Inflammatory macrophage treated with lipopolysaccharide for 1 hour (primary cell): ENCODE measurements around the gene SATB1.

Source experiments
- DNase-seq, 2 donors: peaks; one replicate each; pipeline ENCODE4 v3.0.0-alpha.2; 2020 to 2022

Gene SATB1

DNA sequence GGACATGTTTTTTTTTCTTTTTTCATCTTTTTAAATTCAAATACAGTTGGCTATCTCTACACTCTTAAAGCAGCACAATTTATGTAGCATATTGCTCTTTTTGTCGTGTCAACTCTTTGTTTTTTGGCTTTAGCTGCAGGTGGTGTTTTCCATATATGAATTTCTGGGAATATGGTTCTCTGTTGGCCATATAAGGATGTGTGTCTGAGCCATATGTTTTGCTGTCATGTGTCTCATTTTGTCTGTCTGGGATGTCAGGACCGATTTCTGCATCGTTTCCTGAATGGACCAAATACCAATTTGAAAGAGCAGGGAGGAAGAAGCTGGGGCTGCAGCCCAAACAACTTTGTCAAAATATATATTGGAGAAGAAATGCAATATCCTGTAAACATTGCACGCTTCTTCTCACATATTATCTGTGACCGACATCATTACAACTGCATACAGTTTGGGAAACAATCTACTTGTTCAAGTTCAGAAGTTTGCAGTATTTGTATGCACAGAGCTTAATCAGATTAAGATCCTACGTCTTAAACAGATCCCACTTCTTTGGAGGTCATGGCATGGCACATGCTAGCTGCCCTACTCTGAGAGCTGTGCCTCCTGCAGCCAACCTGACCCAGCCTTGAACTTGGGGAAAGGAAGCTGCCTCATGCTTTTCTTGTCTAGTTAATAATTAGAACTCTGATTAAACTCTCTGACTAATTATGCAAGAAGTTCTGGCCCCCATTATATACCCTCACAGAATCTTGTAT, 4.0 kb upstream of the SATB1 start:
- no peak for DNase-seq

DNA sequence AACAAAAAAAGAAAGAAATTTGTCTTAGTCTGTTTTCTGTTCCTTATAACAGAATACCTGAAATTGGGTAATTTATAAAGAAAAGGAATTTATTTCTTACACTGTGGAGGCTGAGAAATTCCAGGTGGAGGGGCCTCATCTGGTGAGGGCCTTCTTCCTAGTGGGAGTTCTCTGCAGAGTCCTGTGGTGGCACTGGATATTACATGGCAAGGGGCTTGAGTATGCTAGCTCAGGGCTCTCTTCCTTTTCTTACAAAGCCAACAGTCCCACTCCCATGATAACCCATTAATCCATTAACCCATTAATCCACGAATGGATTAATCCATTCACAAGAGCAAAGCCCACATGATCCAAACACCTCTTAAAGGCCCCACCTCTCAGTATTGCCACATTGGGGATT, 2.9 kb upstream of the SATB1 start:
- no peak for DNase-seq

DNA sequence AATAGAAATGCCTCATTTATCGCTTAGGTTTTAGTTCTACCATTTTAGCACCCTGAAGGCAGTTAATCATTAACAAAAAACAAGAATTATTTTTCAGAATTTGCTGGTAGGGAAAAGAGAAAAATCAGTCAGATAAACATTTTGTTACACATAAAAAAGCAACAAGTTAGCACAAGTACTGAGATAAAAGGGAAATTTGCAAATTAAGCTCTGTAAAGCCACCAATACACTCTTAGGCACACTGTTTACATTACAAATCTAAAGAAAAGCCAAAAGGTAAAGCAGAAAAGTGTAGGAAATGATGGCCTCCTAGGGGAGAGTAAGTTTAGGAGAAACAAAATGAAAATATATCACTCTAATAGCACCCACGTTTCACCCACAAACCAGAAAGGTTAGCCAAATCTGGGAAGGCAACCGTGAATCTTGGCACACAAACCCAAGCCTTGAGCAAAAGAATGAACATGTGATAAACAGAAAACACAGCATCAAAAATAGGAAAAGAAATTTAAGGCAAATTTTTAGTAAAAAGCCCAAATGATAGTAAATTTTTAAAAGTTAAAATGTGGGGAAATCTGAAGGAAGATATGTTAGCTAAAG, 1.6 kb upstream of the SATB1 start:
- no peak for DNase-seq

DNA sequence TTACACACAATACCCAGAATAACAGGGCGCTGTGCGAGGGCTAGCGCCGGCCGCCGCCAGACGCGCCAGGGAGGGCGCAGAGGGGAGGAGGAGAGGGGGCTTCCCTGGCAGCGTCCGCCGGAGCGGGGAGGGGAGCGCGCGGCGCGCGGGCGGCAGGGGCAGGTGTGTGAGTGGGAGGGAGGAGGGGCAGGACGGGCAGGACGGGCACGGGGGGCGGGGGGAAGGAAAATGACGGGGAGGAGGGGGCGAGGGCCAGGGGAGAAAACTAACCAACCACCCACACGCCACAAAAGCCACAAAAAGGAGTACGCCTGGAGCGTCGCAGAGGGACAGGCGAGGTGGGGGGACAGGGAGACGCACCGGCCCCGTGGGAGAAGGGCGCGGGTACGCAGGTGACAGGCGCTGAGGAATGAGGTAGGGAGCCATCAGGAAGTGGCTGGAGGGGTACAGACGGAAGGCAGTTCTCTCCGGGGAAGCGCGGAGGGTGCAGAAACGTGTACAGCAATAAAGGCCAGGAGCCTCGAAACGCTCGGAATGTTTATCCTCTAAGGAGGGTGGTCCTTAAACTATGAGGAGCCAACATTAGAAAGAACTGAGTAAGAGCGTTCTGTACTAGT, 610 bp upstream of the SATB1 start:
- DNase-seq: no peak

DNA sequence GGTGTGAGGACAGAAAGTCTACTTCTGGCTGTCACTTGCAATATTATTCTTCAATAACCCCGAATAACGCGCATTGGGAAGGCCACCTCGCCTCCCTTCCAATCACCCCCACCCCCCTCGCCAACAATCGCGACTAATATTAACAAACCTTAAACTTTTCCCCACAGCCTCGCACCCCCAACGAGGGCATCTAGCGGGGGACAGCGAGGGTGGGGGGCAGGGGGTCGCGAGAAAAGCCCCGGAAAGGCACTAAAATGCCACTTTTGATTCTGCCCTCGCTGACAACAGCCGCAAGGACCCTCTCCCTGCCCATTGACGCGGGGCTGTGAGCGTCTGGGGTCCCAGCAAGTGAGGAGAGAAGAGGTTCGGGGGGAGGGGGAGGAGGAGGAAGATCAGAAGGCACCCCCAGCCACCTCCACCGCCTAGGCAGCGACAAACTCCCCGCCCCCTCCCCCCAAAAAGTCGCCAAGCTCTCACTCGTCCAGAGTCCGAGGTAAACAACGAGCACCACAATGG, 868 bp downstream of the SATB1 start:
- DNase-seq: no peak

DNA sequence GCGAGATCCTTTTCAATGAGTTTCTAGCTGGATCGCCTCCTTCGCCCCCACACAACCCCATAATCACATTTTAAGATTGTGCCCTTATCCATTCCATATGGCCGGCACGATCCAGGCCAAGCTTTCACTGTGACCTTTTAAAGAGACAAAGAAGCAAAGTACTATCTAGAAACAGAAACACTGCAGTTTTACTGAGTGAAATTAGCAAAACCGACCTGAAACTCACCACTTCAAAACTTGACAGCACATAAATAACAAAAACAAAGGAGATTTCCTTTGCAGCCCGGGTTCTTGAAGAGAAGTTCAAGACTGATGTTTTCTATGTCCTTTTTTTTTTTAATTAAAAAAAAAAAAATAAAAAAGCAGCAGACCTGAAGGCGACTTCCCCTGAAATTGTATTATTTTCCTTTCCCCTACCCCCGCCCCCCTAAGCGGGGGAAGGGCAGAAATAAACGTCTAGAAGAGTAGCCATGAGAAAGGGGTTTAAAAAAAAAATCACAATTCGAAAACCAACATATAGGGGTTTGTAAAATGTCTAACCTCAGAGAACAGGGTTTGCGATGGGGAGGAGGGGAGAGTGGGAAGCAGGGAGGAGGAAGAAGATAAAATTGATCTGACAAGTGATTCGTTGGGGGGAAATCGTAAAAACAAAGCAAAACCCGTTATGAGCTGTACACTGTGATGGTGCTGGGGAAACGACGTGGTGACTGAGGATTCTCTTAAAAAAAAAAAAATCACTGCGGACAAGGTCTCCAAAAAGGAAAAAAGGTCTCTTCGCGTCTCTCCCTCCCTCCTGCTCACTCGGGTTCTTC, 1.5 kb downstream of the SATB1 start:
- DNase-seq: peak; percentile 32 to 77

DNA sequence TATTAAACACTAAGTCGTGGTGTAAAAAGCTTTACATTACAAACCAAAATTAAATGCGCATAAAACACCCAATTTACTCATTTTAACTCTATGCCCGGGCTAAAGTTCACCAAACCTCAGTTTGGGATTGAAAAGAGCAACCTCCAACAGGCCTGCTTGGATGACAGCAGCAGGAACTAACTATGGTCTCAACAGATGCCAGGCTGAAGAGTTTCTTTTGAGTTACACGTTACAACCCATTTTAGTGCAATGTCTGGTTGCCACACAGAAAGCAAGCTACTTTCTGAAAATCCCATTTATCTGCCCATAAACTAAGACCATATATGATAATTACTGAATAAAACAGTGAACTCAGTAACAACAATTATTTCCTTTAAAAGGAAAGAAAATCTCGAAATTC, 2.2 kb downstream of the SATB1 start:
- DNase-seq: no peak

DNA sequence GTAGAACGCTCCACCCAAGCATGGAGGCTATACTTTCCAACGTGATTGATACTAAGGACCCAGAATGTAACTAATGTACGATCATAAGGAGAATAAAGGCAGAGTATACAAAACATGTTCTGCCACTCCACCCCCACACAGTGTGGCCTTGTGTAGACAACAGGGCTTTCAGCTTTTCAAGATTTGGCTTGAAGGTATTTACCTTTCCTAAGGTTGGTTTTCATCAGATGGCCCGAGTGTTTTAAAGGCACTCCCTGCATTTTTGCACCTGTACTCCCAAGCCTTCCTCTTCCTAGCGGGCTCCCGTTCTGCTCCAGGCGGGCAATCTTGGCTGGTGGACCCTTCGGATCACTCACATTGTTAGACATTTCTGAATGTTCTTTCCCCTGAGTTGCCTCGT, 4.6 kb downstream of the SATB1 start:
- no peak for DNase-seq

DNA sequence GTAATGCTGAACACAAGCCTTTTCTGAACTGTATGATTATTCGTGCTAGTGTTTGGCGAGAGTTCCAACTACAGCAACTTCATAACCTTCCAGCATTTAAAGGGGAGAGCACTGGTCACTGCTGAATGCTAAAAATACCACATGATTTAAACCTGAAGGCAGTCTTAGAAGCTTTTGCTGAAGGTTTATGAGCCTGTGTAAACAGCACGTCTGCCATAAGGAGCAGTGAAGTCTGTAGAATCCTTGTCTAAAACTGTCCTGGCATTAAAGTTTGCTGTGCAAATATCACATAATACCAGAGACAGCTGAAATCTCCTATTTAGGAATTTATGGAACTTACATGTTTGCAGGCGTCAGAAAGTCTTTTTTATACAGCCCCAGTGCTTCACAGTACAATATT, 5.9 kb downstream of the SATB1 start:
- DNase-seq: no peak

DNA sequence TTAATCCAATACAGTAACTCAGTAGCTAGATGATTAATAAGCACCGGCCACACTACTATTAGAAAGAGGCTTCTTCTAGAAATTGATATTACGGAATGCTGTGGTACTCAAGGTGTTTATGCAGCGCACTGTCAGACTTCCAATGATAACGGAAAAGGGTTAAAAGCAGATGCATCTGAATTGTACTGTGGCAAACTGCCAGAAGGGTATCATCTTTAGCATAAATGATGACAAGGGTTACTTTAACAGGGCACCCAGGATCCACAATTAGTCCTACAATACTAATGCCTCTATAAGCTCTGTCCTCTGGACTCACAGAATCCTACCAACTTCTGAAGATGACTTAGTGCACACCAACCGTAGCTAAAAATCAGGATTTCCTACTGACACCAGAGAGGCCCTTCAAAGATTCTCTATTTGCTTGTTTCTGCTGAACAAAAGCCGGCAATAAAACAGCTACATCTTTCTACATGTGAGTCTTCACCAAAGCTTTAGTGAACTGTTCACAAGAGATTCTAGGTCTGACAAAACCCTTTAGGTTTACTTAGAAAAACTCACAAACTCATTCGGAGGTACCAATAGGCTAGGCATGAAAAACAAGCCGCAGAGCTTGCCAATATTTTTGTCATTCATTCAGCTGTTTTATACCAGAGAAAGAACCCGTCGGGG, 7.1 kb downstream of the SATB1 start:
- no peak for DNase-seq

DNA sequence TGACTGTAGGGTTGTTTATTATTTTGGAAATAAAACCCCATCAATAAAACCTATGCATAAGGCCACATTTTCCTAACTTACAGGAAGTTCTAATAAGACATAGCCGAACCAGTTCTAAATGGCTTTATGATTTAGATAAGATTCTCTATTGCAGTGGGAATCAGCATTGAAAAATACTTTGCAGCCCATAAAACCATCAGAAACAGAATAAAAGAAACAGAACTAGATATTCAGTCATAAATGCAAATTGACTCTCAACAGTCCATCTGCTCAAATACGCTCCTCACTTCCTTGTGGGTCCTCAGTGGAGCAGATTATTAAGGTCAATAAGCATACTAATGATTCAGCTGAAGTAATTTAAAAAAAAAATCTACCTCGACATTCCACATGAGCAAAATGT, 8.8 kb downstream of the SATB1 start:
- no peak for DNase-seq

DNA sequence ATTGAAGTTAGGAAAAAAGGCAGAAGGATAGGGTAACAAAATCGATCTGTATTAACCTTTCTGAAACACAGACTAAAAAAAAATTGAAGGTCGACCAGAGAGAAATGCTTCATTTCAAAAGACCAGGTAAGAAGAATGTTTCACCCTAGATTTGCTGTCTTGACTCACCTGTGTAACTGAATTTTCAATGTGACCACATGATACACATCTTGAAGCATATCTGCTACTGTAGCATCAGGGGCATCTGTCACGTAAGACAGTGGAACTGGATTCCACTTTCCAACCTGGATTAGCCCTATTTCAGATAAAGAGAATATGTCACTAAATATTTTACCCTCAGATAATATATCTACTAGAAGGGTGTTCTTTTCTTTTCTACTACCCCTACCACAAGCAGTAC, 9.3 kb downstream of the SATB1 start:
- DNase-seq: no peak

DNA sequence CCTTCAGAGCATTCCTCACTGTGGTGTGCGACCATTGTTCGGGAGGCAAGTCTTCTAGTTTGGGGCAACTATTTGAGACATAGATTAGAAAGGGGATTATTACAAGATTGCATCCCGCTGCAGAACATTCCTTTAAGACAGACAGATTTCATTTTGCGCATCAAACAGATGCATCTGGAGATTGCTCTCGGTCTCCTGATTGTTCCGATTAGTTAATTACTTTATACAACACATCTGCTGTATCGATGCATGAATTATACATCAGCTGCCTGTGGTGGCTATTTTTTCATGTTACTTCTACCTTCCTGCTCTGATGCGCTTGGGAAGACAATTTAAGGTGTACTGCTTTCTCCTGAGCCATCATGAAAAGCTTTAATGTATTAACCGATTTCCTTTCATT, 10.0 kb downstream of the SATB1 start:
- DNase-seq: no peak

DNA sequence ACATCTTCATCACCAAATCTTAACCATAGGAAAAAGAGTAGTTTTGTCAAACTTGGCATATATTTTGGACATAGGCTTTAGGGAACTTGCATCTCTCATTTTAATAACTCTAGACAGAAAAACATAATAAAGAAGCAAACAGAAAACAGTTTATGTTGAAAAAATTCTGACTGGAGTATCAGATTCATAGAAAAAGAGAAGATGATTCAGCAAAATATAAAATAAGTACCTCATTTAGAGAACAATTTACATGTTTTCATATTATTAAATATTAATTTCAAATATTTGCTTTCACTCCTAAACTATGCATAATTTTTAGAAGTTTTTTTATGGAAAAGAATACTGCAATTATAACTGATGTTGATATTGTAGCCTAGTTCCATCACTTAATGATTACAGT, 12.5 kb downstream of the SATB1 start:
- DNase-seq: no peak

DNA sequence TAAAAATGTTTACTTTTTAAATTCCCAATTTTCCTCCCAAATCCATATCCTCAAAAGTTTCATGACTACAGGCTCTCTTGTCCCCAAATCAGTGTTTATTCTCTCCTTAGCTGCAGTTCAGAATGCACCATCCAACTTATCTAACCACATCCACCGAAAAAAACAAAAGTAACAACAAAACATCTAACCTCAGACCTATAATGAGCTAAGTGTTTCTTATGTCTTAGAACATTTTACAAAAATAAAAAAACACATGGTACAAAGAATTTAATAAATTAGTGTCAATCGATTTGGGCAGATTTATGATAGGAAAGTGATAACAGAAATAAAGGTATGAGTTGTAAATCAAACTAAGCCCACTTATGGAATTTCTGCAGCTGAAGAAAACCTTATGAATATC, 13.6 kb downstream of the SATB1 start:
- DNase-seq: no peak

DNA sequence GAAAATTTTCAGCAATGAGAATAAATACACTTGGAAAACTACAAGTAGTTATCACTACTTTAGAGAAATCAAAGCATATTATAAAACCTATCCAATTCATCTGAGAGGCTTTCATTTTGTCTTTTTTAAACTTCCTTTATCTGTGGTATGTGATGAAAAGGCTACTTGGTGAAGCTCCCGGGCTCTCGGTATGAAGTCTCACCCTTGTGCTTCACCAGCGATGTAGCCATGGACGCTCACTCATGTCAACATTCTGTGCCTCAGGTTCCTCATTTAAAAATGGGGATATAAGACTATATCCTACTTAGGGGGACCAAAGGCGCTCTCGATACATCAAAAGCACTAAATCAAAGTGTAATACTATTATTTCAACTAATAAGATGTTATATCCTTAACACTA, 14.9 kb downstream of the SATB1 start:
- DNase-seq: no peak

DNA sequence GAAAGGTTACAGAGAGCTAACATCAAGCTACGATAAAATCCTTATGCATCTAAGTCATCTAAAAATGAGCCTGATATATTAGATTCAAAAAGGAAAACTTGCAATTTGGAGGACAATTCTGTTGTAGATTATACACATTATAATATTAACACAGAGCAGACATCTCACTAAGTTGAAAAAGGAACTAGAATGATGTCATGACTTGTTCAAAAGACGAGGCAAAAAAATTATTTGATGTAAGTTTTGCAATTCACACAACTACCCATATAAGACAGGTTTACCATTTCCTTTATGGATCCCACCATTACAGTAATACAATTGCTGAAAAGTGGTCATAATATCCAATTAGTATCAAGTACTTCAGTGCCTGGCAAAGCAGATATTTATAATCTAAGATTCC, 15.9 kb downstream of the SATB1 start:
- no peak for DNase-seq

DNA sequence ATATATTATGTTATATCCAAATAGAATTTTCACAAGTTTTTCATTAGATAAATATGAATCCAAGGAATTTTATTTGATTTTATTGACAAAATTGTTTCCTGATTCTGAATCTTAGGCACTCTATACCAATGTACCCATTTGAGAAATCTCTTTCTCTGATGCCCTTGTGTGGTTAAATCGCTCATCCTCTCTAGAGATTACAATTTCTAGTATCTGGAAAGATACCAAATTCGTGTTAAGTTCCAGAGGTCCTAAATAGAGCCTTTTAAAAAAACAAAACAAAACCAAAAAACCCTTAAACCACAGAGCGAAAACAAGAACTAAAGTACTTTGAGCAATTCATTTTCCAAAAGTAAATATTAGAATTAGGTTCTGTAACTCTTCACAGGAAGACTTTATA, 20.0 kb downstream of the SATB1 start:
- DNase-seq: no peak

DNA sequence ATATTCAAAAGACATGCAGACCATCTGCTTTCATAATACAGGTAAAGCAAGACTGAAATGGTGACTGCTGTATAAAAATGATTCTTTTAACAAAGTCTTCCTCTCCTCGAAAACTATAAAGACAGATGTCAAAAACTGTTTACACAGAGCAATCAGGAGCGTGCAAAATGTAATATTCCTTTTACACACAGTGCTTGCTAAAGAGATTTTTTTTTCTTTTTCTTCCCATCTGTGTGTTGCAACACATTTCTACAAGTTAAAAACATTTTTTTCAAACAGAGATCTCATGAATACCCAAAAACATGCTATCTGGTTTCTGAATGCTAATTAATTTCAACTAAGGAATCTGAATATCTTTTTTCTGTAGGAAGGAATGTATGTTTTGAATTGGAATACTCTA, 22.1 kb downstream of the SATB1 start:
- no peak for DNase-seq

DNA sequence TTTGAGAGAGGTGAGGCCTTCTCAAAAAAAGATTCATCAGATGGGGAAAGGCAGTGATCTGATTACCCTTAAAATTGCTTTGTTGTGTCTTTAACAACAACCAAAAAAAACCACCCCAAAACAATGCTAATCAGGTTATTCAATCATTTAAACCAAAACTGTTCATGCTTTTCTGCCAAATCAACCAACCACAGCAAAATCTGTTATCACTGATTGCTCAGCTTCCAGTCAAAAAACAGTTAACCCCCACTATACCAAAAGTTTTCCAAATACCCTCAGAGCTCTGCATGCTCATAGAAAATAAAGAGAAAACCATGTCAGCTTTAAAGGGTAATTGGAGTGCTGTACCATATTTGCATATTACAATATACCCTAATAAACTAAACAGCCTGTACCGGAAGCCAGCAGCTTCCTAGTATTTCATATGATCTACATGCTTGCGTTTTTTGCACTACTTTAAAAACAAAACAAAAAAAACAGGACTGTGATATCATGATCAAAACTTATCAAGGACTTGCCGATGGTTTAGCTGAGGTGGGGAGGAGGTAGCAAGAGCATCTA, 22.8 kb downstream of the SATB1 start:
- DNase-seq: no peak

DNA sequence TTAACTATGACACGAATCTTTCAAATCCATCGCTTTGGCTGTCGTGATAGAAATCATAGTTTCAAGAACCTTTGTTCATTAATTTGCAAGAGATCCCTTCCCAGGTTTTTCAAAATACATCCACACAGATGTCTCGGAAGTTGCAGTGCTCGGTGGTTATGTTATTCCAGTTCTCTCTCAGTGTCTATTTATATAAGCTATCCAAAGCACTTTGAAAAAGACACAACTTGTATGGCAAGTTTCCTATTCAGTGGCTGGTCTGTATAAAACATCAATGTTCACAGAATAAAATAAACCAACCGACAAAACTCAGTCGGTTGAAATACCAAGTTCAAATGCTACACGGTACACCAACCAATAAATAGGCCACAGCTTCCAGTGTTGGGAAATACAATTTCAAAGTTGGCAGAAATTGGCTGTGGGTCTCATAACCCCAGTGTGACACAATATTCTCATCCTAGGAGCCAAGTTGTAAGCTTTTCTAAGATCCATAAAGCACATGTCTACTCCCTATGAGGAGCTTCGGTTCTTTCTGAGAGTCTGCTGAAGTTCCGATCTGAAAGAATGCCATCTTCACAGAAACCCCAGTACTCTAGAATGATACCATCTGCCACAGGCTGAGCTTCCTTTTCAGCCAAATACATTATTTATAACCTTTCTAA, 23.7 kb downstream of the SATB1 start:
- DNase-seq: no peak

DNA sequence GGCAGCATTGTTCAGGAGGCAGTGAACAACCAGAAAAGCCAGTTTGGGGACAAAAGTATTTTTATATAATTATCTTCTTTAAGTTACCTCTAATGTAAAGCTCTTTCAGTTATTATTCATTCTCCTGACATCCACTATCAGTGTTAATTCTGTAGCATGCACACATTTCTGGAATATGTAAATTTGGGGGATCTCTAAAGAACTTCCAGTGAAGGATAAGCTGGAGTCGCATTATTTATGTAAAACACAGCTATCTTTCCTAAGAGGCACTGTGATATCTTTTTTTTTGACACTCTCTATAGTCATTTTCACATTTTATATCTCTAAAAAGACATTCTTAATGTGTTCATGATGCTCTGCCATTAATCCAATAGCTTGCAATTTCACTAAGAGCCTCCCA, 26.7 kb downstream of the SATB1 start:
- DNase-seq: no peak
